Central memory CD8-positive, alpha-beta T cell (primary cell): ENCODE data around the gene EVC2.
"Not testable (repeated sequence)": the region's sequence is repeated elsewhere in the genome, so short reads cannot be mapped to it uniquely, and the experiment has no call there.

ENCODE experiments used
- ATAC-seq: fragments of 150-1000 bp; cut with Tn5 transposase; replicated peaks from 2 replicates; pipeline ENCODE4 v1.10.0; 2022; ENCODE audit warnings: mild to moderate bottlenecking, moderate FRiP score, moderate number of reproducible peaks; ENCODE audit not compliant: poor library complexity, severe bottlenecking; ENCODE audit errors: extremely low read depth
- DNase-seq, 2 donors: peaks; one replicate each; pipeline ENCODE4 v3.0.0; 2021; ENCODE audit warnings: low spot score in 2 of 2
- H3K27ac Mint-ChIP-seq: one replicate; pipeline ENCODE4 v1.8.0; 2022; ENCODE audit warnings: low read depth, mild to moderate bottlenecking, moderate library complexity, mixed read lengths
- H3K27me3 Mint-ChIP-seq: one replicate; pipeline ENCODE4 v1.8.0; 2022; ENCODE audit warnings: mixed read lengths
- H3K36me3 Mint-ChIP-seq: one replicate; pipeline ENCODE4 v1.8.0; 2022; ENCODE audit warnings: mild to moderate bottlenecking, moderate library complexity, mixed read lengths; ENCODE audit not compliant: insufficient read depth
- H3K4me1 Mint-ChIP-seq: one replicate; pipeline ENCODE4 v1.8.0; 2022; ENCODE audit warnings: mixed read lengths
- H3K4me3 Mint-ChIP-seq: one replicate; pipeline ENCODE4 v1.8.0; 2022; ENCODE audit warnings: mild to moderate bottlenecking, moderate library complexity, mixed read lengths
- H3K9me3 Mint-ChIP-seq: one replicate; pipeline ENCODE4 v1.8.0; 2022; ENCODE audit warnings: mixed read lengths

The EVC2 gene

GRCh38 chr4:5732158-5732557 is 23.8 kb upstream of the EVC2 start:
- Mint-ChIP-seq H3K36me3 (peaks cover 4% of the 10 kb centered on the region), H3K4me3 (no peak overlapping the region), H3K27ac (no peak overlapping the region), H3K27me3 (no peaks in the 10 kb centered on the region), H3K9me3 (no peaks in the 10 kb centered on the region), H3K4me1 (no peaks in the 10 kb centered on the region)
- ATAC-seq (no peak), DNase-seq (no peak)

- DNase-seq (no peak), ATAC-seq (no peak)
- H3K9me3 Mint-ChIP-seq = no peaks in the 10 kb centered on the region
- H3K4me3 Mint-ChIP-seq = no peak overlapping the region
- no peaks in the 10 kb centered on the region for H3K4me1 Mint-ChIP-seq
- H3K27me3 Mint-ChIP-seq = no peaks in the 10 kb centered on the region
- no peak overlapping the region for H3K27ac Mint-ChIP-seq
- peaks cover 4% of the 10 kb centered on the region for H3K36me3 Mint-ChIP-seq
Observed at GRCh38 chr4:5730993-5731990, 22.9 kb upstream of the EVC2 start.

- ATAC-seq = no peak
- no peak for DNase-seq
- Mint-ChIP-seq H3K4me1 (no peaks in the 10 kb centered on the region), H3K27ac (no peak overlapping the region), H3K4me3 (no peak overlapping the region), H3K9me3 (no peaks in the 10 kb centered on the region), H3K27me3 (no peaks in the 10 kb centered on the region), H3K36me3 (peaks cover 4% of the 10 kb centered on the region)
Observed at GRCh38 chr4:5730436-5730835, 22.1 kb upstream of the EVC2 start.

- not testable (repeated sequence) for DNase-seq, H3K4me3 Mint-ChIP-seq, H3K27me3 Mint-ChIP-seq, H3K9me3 Mint-ChIP-seq, H3K4me1 Mint-ChIP-seq, H3K27ac Mint-ChIP-seq, H3K36me3 Mint-ChIP-seq, ATAC-seq
Observed at GRCh38 chr4:5728412-5728811, 20.1 kb upstream of the EVC2 start.

- H3K36me3 Mint-ChIP-seq = no peaks in the 10 kb centered on the region
- ATAC-seq (no peak), DNase-seq (no peak)
Observed at GRCh38 chr4:5724377-5724776, 16.0 kb upstream of the EVC2 start.

GRCh38 chr4:5722328-5722727 is 14.0 kb upstream of the EVC2 start:
- ATAC-seq = no peak
- no peaks in the 10 kb centered on the region for H3K36me3 Mint-ChIP-seq
- DNase-seq = no peak
- H3K27ac Mint-ChIP-seq = no peak overlapping the region
- H3K9me3 Mint-ChIP-seq = peaks cover 6% of the 10 kb centered on the region
- no peaks in the 10 kb centered on the region for H3K4me1 Mint-ChIP-seq
- peaks cover 9% of the 10 kb centered on the region for H3K27me3 Mint-ChIP-seq
- H3K4me3 Mint-ChIP-seq = no peak overlapping the region

More at GRCh38 chr4:5724377-5724776, 16.0 kb upstream of the EVC2 start:
- Mint-ChIP-seq H3K9me3 (no peaks in the 10 kb centered on the region), H3K27ac (no peak overlapping the region), H3K27me3 (peaks cover 5% of the 10 kb centered on the region), H3K4me1 (no peaks in the 10 kb centered on the region), H3K4me3 (no peak overlapping the region)

- H3K27ac Mint-ChIP-seq = no peak overlapping the region
- no peaks in the 10 kb centered on the region for H3K36me3 Mint-ChIP-seq
- H3K4me3 Mint-ChIP-seq = no peak overlapping the region
- H3K4me1 Mint-ChIP-seq = no peaks in the 10 kb centered on the region
- peaks cover 9% of the 10 kb centered on the region for H3K27me3 Mint-ChIP-seq
- H3K9me3 Mint-ChIP-seq = peaks cover 8% of the 10 kb centered on the region
- DNase-seq (no peak), ATAC-seq (no peak)
Observed at GRCh38 chr4:5721923-5722322, 13.6 kb upstream of the EVC2 start.

GRCh38 chr4:5720980-5721379 is 12.6 kb upstream of the EVC2 start:
- no peak overlapping the region for H3K4me3 Mint-ChIP-seq
- H3K9me3 Mint-ChIP-seq = peaks cover 8% of the 10 kb centered on the region
- DNase-seq (no peak), ATAC-seq (no peak)
- H3K36me3 Mint-ChIP-seq = no peaks in the 10 kb centered on the region
- H3K27me3 Mint-ChIP-seq = peaks cover 9% of the 10 kb centered on the region
- no peak overlapping the region for H3K27ac Mint-ChIP-seq
- no peaks in the 10 kb centered on the region for H3K4me1 Mint-ChIP-seq

- H3K4me1 Mint-ChIP-seq = no peaks in the 10 kb centered on the region
- peaks cover 8% of the 10 kb centered on the region for H3K9me3 Mint-ChIP-seq
- ATAC-seq = no peak
- no peak overlapping the region for H3K27ac Mint-ChIP-seq
- DNase-seq = no peak
- H3K36me3 Mint-ChIP-seq = no peaks in the 10 kb centered on the region
- H3K4me3 Mint-ChIP-seq = no peak overlapping the region
- H3K27me3 Mint-ChIP-seq = peaks cover 9% of the 10 kb centered on the region
Observed at GRCh38 chr4:5720157-5720850, 11.9 kb upstream of the EVC2 start.

GRCh38 chr4:5719350-5720055 is 11.1 kb upstream of the EVC2 start:
- DNase-seq = no peak
- Mint-ChIP-seq H3K27ac (no peak overlapping the region), H3K4me3 (no peak overlapping the region)

GRCh38 chr4:5718411-5718810 is 10.1 kb upstream of the EVC2 start:
- H3K27me3 Mint-ChIP-seq = peaks cover 9% of the 10 kb centered on the region
- no peaks in the 10 kb centered on the region for H3K36me3 Mint-ChIP-seq
- no peak for ATAC-seq
- DNase-seq = no peak
- no peak overlapping the region for H3K27ac Mint-ChIP-seq
- no peaks in the 10 kb centered on the region for H3K4me1 Mint-ChIP-seq
- H3K9me3 Mint-ChIP-seq = peaks cover 13% of the 10 kb centered on the region
- no peak overlapping the region for H3K4me3 Mint-ChIP-seq

More at GRCh38 chr4:5719350-5720055, 11.1 kb upstream of the EVC2 start:
- peaks cover 13% of the 10 kb centered on the region for H3K9me3 Mint-ChIP-seq
- no peaks in the 10 kb centered on the region for H3K36me3 Mint-ChIP-seq
- H3K4me1 Mint-ChIP-seq = no peaks in the 10 kb centered on the region
- ATAC-seq = no peak
- H3K27me3 Mint-ChIP-seq = peaks cover 9% of the 10 kb centered on the region

- Mint-ChIP-seq H3K4me3 (no peak overlapping the region), H3K27me3 (peaks cover 9% of the 10 kb centered on the region), H3K36me3 (no peaks in the 10 kb centered on the region), H3K4me1 (no peaks in the 10 kb centered on the region), H3K27ac (no peak overlapping the region), H3K9me3 (peaks cover 13% of the 10 kb centered on the region)
- DNase-seq (no peak), ATAC-seq (no peak)
Observed at GRCh38 chr4:5717449-5718158, 9.2 kb upstream of the EVC2 start.
